OCI-LY1 (cell line): ENCODE data around the gene RNPEPL1.

Experiments
- H2AFZ ChIP-seq: fragments of 200-600 bp; sonication (generic), shearing (Covaris generic); 2 replicates; pipeline ENCODE4 v1.6.0; 2014; ENCODE audit warnings: antibody characterized with exemption, mild to moderate bottlenecking, low read length
- H3F3A ChIP-seq: fragments of 200-600 bp; sonication (generic), shearing (Covaris generic); 2 replicates; pipeline ENCODE4 v1.6.0; 2014; ENCODE audit warnings: mild to moderate bottlenecking, antibody characterized with exemption, low read length, moderate library complexity; ENCODE audit not compliant: insufficient read depth
- H3K27ac ChIP-seq: fragments of 200-600 bp; sonication (generic); 2 replicates; pipeline ENCODE4 v1.5.1; 2014; ENCODE audit warnings: low read length, mixed run types, mild to moderate bottlenecking, low read depth; ENCODE audit not compliant: poor library complexity, severe bottlenecking
- H3K27me3 ChIP-seq: fragments of 200-600 bp; sonication (generic); 2 replicates; pipeline ENCODE4 v1.6.0; 2014; ENCODE audit warnings: antibody characterized with exemption, mild to moderate bottlenecking, low read length, moderate library complexity; ENCODE audit not compliant: insufficient read depth
- H3K36me3 ChIP-seq: fragments of 200-600 bp; sonication (generic); 2 replicates; pipeline ENCODE4 v1.6.1; 2014; ENCODE audit warnings: mild to moderate bottlenecking, antibody characterized with exemption, low read length, moderate library complexity, mixed read lengths; ENCODE audit not compliant: insufficient read depth
- H3K4me1 ChIP-seq: fragments of 200-600 bp; sonication (generic); 2 replicates; pipeline ENCODE4 v1.5.1; 2014; ENCODE audit warnings: mild to moderate bottlenecking, low read length, moderate library complexity; ENCODE audit not compliant: insufficient read depth, severe bottlenecking
- H3K4me2 ChIP-seq: fragments of 200-600 bp; sonication (generic), shearing (Covaris generic); 2 replicates; pipeline ENCODE4 v1.6.1; 2014; ENCODE audit warnings: low read length
- H3K4me3 ChIP-seq: fragments of 200-600 bp; sonication (generic); 2 replicates; pipeline ENCODE4 v1.5.1; 2014; ENCODE audit warnings: low read length, low read depth, mild to moderate bottlenecking, mixed read lengths; ENCODE audit not compliant: poor library complexity, severe bottlenecking
- H3K79me2 ChIP-seq: fragments of 200-600 bp; shearing (Covaris generic); 2 replicates; pipeline ENCODE4 v1.6.1; 2016; ENCODE audit warnings: mixed run types, low read length, mixed read lengths; ENCODE audit not compliant: insufficient read depth
- H3K9ac ChIP-seq: fragments of 200-600 bp; sonication (generic), shearing (Covaris generic); 2 replicates; pipeline ENCODE4 v1.6.1; 2014; ENCODE audit warnings: mild to moderate bottlenecking, low read length, mixed read lengths
- H3K9me2 ChIP-seq: fragments of 200-600 bp; sonication (generic), shearing (Covaris generic); 2 replicates; pipeline ENCODE4 v1.6.1; 2014; ENCODE audit warnings: low read depth, mild to moderate bottlenecking, low read length, mixed read lengths
- H3K9me3 ChIP-seq: fragments of 200-600 bp; shearing (Covaris generic); 2 replicates; pipeline ENCODE4 v1.6.1; 2014; ENCODE audit warnings: low read length, mixed read lengths
- H4K20me1 ChIP-seq: fragments of 200-600 bp; sonication (generic), shearing (Covaris generic); 2 replicates; pipeline ENCODE4 v1.6.0; 2016; ENCODE audit warnings: mild to moderate bottlenecking, low read length; ENCODE audit not compliant: insufficient read depth
- CTCF ChIP-seq: fragments of 200-600 bp; sonication (generic), shearing (Covaris generic); IDR thresholded peaks from 2 replicates; pipeline ENCODE4 v1.5.1; 2017; ENCODE audit warnings: mild to moderate bottlenecking, antibody characterized with exemption, low read length, moderate library complexity, mixed read lengths
- EZH2 ChIP-seq: fragments of 200-600 bp; sonication (generic), shearing (Covaris generic); IDR thresholded peaks from 2 replicates; pipeline ENCODE4 v1.8.0; 2017; ENCODE audit warnings: borderline replicate concordance, mixed run types, mild to moderate bottlenecking, antibody characterized with exemption, low read length, moderate library complexity, mixed read lengths

Gene RNPEPL1

GRCh38 chr2:240583774-240584173 is 15.5 kb downstream of the RNPEPL1 start:
- no peaks in the 10 kb centered on the region for H4K20me1 ChIP-seq
- no peaks in the 10 kb centered on the region for H3F3A ChIP-seq
- no peaks in the 10 kb centered on the region for H3K9me3 ChIP-seq
- H3K4me1 ChIP-seq, result peaks cover 67% of the 10 kb centered on the region
- peak overlapping the region; percentile 98 for H3K27ac ChIP-seq
- no peak overlapping the region for H3K4me3 ChIP-seq
- H3K9me2 ChIP-seq, result no peaks in the 10 kb centered on the region
- H3K9ac ChIP-seq, result no peak overlapping the region
- no peaks in the 10 kb centered on the region for H3K27me3 ChIP-seq
- no peak overlapping the region for H3K4me2 ChIP-seq
- peaks cover 3% of the 10 kb centered on the region; the same call in 1 of the 2 replicates for H3K36me3 ChIP-seq
- no peak for TF ChIP-seq CTCF
- TF ChIP-seq EZH2, result no peak
- H3K79me2 ChIP-seq, result peaks cover 6% of the 10 kb centered on the region; the same call in 1 of the 2 replicates
- no peak overlapping the region for H2AFZ ChIP-seq

- H3K27me3 ChIP-seq, result no peaks in the 10 kb centered on the region
- H3K9me3 ChIP-seq, result no peaks in the 10 kb centered on the region
- H3K79me2 ChIP-seq, result peaks cover 6% of the 10 kb centered on the region; the same call in 1 of the 2 replicates
- H3K9ac ChIP-seq, result peak overlapping the region; percentile 80
- peak overlapping the region; percentile 71 for H3K4me3 ChIP-seq
- H3K4me2 ChIP-seq, result peak overlapping the region; percentile 83
- H3K36me3 ChIP-seq, result no peaks in the 10 kb centered on the region
- TF ChIP-seq CTCF, result no peak
- no peak for TF ChIP-seq EZH2
- H3K9me2 ChIP-seq, result no peaks in the 10 kb centered on the region
- no peaks in the 10 kb centered on the region for H3F3A ChIP-seq
- no peaks in the 10 kb centered on the region for H4K20me1 ChIP-seq
- peak overlapping the region; percentile 98 for H3K27ac ChIP-seq
- H2AFZ ChIP-seq, result no peak overlapping the region
- peaks cover 59% of the 10 kb centered on the region for H3K4me1 ChIP-seq
Observed at GRCh38 chr2:240584486-240585031, 16.3 kb downstream of the RNPEPL1 start.

DNA sequence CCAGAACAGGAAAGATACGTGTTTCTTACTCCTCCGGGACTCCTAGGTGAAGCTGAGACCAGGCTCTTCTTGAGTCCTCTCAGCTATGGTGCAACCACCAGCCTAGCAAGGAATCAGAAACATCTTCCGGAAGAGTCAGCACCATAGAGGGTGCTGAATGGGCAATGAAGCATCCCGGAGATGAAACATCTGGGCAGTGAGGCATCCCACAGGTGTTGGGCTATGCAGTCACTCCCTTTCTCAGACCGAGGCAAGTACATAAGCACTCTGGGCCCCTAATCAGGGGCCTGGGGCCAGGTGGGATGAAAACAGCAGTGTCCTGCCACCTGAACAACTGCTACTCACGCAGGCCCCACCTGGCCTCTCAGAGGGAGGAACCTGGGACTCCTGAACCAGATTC is 16.8 kb downstream of the RNPEPL1 start:
- Histone ChIP-seq H4K20me1 (no peaks in the 10 kb centered on the region), H3K36me3 (no peaks in the 10 kb centered on the region), H2AFZ (no peak overlapping the region), H3K4me3 (peak overlapping the region; percentile 71), H3K9me2 (no peaks in the 10 kb centered on the region), H3K9ac (peak overlapping the region; percentile 80), H3K9me3 (no peaks in the 10 kb centered on the region), H3F3A (no peaks in the 10 kb centered on the region), H3K4me1 (peaks cover 54% of the 10 kb centered on the region), H3K27ac (peak overlapping the region; percentile 98), H3K4me2 (peak overlapping the region; percentile 83), H3K79me2 (peaks cover 6% of the 10 kb centered on the region; the same call in 1 of the 2 replicates), H3K27me3 (no peaks in the 10 kb centered on the region)
- TF ChIP-seq EZH2 (no peak), CTCF (no peak)
